Measurements from ENCODE around the gene PDZRN3.

DNA sequence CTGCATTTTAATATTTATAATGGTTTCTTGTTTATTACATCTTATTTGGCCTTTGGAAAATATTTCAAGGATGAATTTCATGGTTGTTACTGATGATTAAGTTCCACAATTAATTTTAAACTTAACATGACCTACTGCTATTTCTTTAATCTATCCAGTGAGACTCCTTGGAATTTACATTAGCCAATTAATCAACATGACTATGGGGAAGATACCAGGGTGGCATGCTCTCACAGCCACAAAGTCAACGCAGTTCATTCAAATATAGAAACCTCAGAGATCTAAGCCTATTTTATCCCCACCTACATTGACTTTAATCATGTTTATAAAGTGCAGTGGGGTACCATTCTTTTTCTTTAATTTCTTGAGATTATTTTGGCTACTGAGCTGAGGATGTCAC lies 43.6 kb upstream of the PDZRN3 start:
- TF ChIP-seq, protein P1, sequence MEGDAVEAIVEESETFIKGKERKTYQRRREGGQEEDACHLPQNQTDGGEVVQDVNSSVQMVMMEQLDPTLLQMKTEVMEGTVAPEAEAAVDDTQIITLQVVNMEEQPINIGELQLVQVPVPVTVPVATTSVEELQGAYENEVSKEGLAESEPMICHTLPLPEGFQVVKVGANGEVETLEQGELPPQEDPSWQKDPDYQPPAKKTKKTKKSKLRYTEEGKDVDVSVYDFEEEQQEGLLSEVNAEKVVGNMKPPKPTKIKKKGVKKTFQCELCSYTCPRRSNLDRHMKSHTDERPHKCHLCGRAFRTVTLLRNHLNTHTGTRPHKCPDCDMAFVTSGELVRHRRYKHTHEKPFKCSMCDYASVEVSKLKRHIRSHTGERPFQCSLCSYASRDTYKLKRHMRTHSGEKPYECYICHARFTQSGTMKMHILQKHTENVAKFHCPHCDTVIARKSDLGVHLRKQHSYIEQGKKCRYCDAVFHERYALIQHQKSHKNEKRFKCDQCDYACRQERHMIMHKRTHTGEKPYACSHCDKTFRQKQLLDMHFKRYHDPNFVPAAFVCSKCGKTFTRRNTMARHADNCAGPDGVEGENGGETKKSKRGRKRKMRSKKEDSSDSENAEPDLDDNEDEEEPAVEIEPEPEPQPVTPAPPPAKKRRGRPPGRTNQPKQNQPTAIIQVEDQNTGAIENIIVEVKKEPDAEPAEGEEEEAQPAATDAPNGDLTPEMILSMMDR (IDR thresholded peaks at IDR 0.05; ENCODE audit: insufficient read depth, low read length), result no peak
- TF ChIP-seq POLR2AphosphoS5 (IDR thresholded peaks at IDR 0.05; ENCODE audit: low read depth) (no peak), SPI1 (IDR thresholded peaks at IDR 0.05; ENCODE audit: borderline replicate concordance, low read depth) (no peak)
- TF ChIP-seq, protein P2, sequence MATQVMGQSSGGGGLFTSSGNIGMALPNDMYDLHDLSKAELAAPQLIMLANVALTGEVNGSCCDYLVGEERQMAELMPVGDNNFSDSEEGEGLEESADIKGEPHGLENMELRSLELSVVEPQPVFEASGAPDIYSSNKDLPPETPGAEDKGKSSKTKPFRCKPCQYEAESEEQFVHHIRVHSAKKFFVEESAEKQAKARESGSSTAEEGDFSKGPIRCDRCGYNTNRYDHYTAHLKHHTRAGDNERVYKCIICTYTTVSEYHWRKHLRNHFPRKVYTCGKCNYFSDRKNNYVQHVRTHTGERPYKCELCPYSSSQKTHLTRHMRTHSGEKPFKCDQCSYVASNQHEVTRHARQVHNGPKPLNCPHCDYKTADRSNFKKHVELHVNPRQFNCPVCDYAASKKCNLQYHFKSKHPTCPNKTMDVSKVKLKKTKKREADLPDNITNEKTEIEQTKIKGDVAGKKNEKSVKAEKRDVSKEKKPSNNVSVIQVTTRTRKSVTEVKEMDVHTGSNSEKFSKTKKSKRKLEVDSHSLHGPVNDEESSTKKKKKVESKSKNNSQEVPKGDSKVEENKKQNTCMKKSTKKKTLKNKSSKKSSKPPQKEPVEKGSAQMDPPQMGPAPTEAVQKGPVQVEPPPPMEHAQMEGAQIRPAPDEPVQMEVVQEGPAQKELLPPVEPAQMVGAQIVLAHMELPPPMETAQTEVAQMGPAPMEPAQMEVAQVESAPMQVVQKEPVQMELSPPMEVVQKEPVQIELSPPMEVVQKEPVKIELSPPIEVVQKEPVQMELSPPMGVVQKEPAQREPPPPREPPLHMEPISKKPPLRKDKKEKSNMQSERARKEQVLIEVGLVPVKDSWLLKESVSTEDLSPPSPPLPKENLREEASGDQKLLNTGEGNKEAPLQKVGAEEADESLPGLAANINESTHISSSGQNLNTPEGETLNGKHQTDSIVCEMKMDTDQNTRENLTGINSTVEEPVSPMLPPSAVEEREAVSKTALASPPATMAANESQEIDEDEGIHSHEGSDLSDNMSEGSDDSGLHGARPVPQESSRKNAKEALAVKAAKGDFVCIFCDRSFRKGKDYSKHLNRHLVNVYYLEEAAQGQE (IDR thresholded peaks at IDR 0.05; ENCODE audit: insufficient replicate concordance, low read depth), result no peak
